Right lobe of liver (tissue), 6 donors: ENCODE results near the gene PADI2. TPM values are rescaled to one million over a fixed set of nuclear protein-coding genes. Genes with fewer than 3 reads are reported as not detected.

Source experiments
- ATAC-seq, 4 donors: fragments of 200-7000 bp; cut with Tn5 transposase; one replicate each; pipeline ENCODE4 v1.9.1; 2020; ENCODE audit warnings: mild to moderate bottlenecking in 4 of 4, moderate library complexity in 4 of 4
- DNase-seq, 3 donors: peaks; one replicate each; pipeline ENCODE4 v3.0.0-alpha.2; 2020
- H3K27ac ChIP-seq, 3 donors: fragments of 200-600 bp; one replicate each; pipeline ENCODE4 v1.8.0; 2022
- H3K27me3 ChIP-seq, 2 donors: fragments of 200-600 bp; one replicate each; pipeline ENCODE4 v1.8.0; 2022
- H3K36me3 ChIP-seq, 4 donors: fragments of 200-600 bp; sonication (generic) in 1 of 4; one replicate each; pipeline versions ENCODE4 v1.5.1 to v1.8.0; 2017 to 2022; ENCODE audit warnings: control low read depth in 1 of 4
- H3K4me1 ChIP-seq, 4 donors: fragments of 200-600 bp; sonication (generic) in 1 of 4; one replicate each; pipeline versions ENCODE4 v1.5.1 to v1.8.0; 2017 to 2022; ENCODE audit warnings: control low read depth in 1 of 4
- H3K4me3 ChIP-seq, 3 donors: fragments of 200-600 bp; one replicate each; pipeline ENCODE4 v1.8.0; 2022
- H3K9me3 ChIP-seq, 4 donors: fragments of 200-600 bp; sonication (generic) in 1 of 4; one replicate each; pipeline versions ENCODE4 v1.5.1 to v1.8.0; 2017 to 2022; ENCODE audit warnings: control low read depth in 1 of 4
- POLR2A ChIP-seq: fragments of 450-650 bp; IDR thresholded peaks from one replicate; pipeline ENCODE4 v1.6.1; 2017; ENCODE audit warnings: antibody characterized with exemption, mild to moderate bottlenecking
- WGBS: methylation state at CpG from one replicate; pipeline ENCODE4 v1.1.6; 2018; ENCODE audit warnings: low coverage, low lambda C conversion rate; ENCODE audit not compliant: insufficient coverage; ENCODE audit errors: missing lambda C conversion rate; 5-methylcytosine and 5-hydroxymethylcytosine counted together
- intact Hi-C, 2 donors: fragments of 100-400 bp; cut with DNase I; formaldehyde crosslinking; loops; one replicate each; pipeline versions ENCODE4 v1.11.2 to v1.14.1; 2022
- total RNA-seq, 6 experiments: library from RNA; depleted of rRNA in 2 of 6; stranded (reverse); fragments of >200 nt in 2 of 6; fragmentation: NEBNext Ultra II Directional in 3 of 6; extraction: Animal tissue kit (Norgen Biotek cat#: 25700) in 3 of 6; gene quantifications; one replicate each; pipeline versions ENCODE4 v1.1.0 to v1.2.4, GENCODE V29; 2016 to 2023
- TF ChIP-seq, protein P1 (sequence below), 4 donors: fragments of 200-600 bp in 3 of 4; fragments of 450-650 bp in 1 of 4; IDR thresholded peaks; one replicate each; pipeline versions ENCODE4 v1.5.1 to v1.8.0; 2016 to 2022; ENCODE audit warnings: antibody characterized with exemption in 4 of 4, mild to moderate bottlenecking in 2 of 4
- donor health status: DM: no; HTN: yes; CAD: no.
- donor health status: DM: no; HTN: no; CAD: no.
- donor health status: DM: no; HTN: no; CAD: no.
- donor health status: DM: no; HTN: yes; CAD: no.
- donor health status: DM: no; HTN: yes; CAD: no.

Gene PADI2
- total RNA-seq, 6 experiments from 2014 or later = 0.20 to 1.4 (median 0.78) TPM

DNA sequence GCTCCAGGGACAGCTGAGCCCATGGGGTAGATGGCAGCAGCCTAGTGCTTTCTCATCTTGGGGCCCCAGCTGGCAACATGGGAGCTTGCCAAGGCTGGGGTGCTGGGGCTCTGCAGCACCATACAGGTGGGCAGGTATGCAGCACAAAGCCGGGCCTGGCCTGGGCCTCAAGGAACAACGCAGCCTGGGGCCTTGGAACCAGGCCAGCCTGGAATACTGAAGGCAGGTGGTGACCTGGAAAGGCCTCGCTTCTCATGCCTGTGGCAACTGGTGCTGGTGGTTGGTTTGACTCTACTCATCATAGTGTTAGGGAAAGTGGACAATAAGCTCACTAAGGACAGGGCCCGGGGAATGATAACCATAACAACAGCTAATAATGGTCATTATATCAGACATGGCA, 38.4 kb downstream of the PADI2 start:
- intact Hi-C loops = no loop called here
- no peak for DNase-seq
- Histone ChIP-seq H3K36me3 (no peaks in the 10 kb centered on the region), H3K27me3 (no peaks in the 10 kb centered on the region), H3K4me1 (no peaks in the 10 kb centered on the region), H3K4me3 (no peak overlapping the region), H3K27ac (no peak overlapping the region), H3K9me3 (no peaks in the 10 kb centered on the region)
- TF ChIP-seq POLR2A = no peak
- TF ChIP-seq, protein P1, sequence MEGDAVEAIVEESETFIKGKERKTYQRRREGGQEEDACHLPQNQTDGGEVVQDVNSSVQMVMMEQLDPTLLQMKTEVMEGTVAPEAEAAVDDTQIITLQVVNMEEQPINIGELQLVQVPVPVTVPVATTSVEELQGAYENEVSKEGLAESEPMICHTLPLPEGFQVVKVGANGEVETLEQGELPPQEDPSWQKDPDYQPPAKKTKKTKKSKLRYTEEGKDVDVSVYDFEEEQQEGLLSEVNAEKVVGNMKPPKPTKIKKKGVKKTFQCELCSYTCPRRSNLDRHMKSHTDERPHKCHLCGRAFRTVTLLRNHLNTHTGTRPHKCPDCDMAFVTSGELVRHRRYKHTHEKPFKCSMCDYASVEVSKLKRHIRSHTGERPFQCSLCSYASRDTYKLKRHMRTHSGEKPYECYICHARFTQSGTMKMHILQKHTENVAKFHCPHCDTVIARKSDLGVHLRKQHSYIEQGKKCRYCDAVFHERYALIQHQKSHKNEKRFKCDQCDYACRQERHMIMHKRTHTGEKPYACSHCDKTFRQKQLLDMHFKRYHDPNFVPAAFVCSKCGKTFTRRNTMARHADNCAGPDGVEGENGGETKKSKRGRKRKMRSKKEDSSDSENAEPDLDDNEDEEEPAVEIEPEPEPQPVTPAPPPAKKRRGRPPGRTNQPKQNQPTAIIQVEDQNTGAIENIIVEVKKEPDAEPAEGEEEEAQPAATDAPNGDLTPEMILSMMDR (IDR thresholded peaks at IDR 0.05) = no peak
- ATAC-seq = no peak
- 62% methylated on average over 4 of the region's 4 CpGs for WGBS

DNA sequence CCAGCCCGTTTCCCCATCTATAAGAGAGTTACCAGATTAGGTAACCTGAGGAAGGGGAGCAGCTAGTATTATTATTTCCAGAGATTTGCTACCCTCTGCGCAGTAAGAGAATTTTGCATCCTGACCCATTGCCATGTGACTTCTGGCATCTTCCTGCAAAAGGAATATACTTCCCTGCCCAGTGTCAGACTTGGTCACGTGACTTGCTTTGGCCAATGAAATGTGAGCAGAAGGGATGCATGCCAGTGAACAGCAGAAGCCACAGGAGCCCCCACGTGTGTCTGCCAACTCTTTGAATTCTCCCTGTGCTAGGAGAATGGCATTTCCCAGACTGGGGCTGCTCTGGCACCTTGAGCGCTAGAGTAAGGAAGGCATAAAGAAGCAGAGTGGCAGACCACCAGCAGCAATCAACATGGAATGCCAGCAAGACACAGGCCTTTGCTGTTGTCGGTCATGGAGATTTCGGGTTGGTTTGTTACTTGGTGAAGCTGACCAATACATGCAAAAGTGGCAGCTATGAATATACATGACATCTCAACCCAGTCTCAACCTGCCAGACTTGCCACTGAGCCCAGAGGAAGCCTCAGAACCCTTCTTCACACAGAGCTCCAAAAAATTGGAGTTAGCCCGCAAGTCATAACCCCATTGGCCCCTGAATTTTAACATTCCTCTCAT, 39.0 kb downstream of the PADI2 start:
- no peaks in the 10 kb centered on the region for H3K27me3 ChIP-seq
- H3K27ac ChIP-seq = no peak overlapping the region
- H3K4me3 ChIP-seq = no peak overlapping the region
- no peaks in the 10 kb centered on the region for H3K36me3 ChIP-seq
- intact Hi-C loops = no loop called here
- WGBS = 73% methylated on average over 6 of the region's 8 CpGs
- DNase-seq (no peak), ATAC-seq (no peak)
- H3K9me3 ChIP-seq = no peaks in the 10 kb centered on the region
- H3K4me1 ChIP-seq = no peaks in the 10 kb centered on the region
- no peak for TF ChIP-seq POLR2A
- TF ChIP-seq, protein P1 (IDR thresholded peaks at IDR 0.05) = no peak

DNA sequence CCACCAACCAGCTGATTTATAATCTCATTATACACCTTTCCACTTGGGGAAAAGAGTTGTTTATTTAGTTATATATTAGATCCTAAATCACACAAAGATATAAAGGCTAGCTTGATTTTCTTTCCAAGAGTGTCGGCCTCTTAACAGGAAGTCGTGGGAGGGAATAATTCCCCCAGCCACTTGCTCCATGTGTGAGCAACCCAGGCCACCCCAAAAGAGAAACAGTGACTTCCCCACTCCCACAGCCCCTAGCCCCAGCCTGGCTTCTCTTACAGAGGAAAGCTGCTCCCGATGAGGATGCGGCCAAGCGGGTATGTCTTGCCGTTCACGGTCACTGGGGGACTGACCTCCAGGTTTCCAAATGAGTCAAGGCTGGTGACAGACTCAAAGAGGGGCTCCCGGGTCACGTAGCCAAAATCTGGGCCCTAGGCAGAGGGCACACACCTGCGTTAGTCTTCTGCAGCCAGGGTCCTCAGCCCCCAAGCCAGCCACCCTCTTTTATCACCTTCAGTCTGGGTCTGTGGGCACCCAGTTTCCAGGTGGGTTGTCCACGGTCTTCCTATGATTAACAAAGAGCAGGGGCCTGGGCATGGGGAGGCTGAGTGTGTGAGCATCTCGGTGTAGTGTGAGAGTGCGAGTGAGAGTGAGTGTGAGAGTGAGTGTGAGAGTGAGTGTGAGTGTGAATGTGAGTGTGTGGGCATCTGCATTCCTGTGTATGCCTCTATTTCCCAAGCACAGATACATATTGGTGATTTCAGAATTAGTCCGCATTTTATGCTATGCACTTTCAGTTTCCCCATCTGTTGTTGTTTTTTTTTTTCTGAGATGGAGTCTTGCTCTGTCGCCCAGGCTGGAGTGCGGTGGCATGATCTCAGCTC, 40.0 kb downstream of the PADI2 start:
- Histone ChIP-seq H3K27me3 (no peaks in the 10 kb centered on the region), H3K36me3 (no peaks in the 10 kb centered on the region), H3K4me3 (no peak overlapping the region), H3K9me3 (no peaks in the 10 kb centered on the region), H3K4me1 (no peaks in the 10 kb centered on the region), H3K27ac (no peak overlapping the region)
- DNase-seq (no peak), ATAC-seq (no peak)
- TF ChIP-seq, protein P1 (IDR thresholded peaks at IDR 0.05) = no peak
- TF ChIP-seq POLR2A = no peak
- intact Hi-C loops = no loop called here
- 80% methylated on average over 6 of the region's 16 CpGs for WGBS

DNA sequence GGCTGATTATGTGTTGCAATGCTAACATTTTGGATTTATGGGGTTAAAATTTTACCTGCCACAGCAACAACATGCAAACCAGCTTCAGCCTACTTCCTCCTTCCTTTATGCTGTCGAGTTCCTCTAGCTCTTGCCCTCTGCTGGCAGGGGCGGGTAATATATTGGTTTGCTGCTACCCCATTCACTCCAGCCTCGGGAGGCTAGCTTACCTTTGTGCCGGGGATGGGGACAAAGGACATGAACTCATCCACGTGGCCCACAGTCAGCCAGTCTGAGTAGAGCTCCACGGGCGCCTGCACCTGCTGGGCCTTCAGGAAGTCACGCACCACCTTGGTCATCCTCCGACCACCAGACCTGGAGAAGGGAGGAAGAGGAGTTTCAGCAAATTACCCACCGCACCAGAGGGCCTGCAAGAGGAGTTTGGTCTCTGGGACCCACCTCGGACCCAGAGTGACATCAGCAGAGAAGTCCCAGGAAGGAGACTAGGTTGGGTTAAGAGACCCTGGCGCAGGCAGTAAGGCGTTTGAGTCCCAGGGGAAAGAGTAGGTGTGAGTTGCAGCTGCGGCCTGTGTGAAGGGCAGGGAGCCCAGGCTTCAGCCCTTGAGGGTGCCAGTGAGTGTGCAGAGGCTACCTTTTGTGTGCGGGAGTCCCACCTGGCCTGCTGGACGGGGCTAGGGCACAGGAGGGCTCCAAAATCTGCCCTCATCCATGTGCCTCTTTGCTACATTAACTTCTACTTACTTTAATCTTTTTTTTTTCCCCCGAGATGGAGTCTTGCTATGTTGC, 43.6 kb downstream of the PADI2 start:
- ATAC-seq = peak; percentile 34 to 73 (median 63)
- intact Hi-C loops = no loop called here
- no peaks in the 10 kb centered on the region for H3K36me3 ChIP-seq

More for the DNA sequence above, 43.6 kb downstream of the PADI2 start:
- Histone ChIP-seq H3K4me3 (no peak overlapping the region), H3K4me1 (no peaks in the 10 kb centered on the region), H3K27me3 (no peaks in the 10 kb centered on the region), H3K9me3 (no peaks in the 10 kb centered on the region), H3K27ac (no peak overlapping the region)
- no peak for TF ChIP-seq POLR2A
- TF ChIP-seq, protein P1 (IDR thresholded peaks at IDR 0.05) = peak in 3 of 4 donors; percentile 27 to 39 (median 27)
- no peak for DNase-seq
- 48% methylated on average over 9 of the region's 17 CpGs for WGBS
